Osteoblast (primary cell): ENCODE results near the gene ADIPOR2. TPM values are rescaled to one million over a fixed set of nuclear protein-coding genes. Genes with fewer than 3 reads are reported as not detected.
"Not testable (repeated sequence)": the region's sequence is repeated elsewhere in the genome, so short reads cannot be mapped to it uniquely, and the experiment has no call there.

Experiments
- DNase-seq: peaks from one replicate; pipeline ENCODE4 v3.0.0; 2011; ENCODE audit warnings: low spot score, mixed read lengths; ENCODE audit not compliant: insufficient read length; ENCODE audit errors: missing footprints
- H2AFZ ChIP-seq: 2 replicates; pipeline ENCODE4 v1.6.0; 2011; ENCODE audit warnings: mild to moderate bottlenecking, low read length
- H3K27ac ChIP-seq: 2 replicates; pipeline ENCODE4 v1.5.1; 2011; ENCODE audit warnings: mild to moderate bottlenecking, low read depth, low read length, moderate library complexity
- H3K27me3 ChIP-seq: 2 replicates; pipeline ENCODE4 v1.6.0; 2012; ENCODE audit warnings: mild to moderate bottlenecking, control low read depth, inconsistent platforms, low read length, moderate library complexity; ENCODE audit not compliant: insufficient read depth
- H3K36me3 ChIP-seq: 2 replicates; pipeline ENCODE4 v1.5.1; 2011; ENCODE audit warnings: mild to moderate bottlenecking, low read length, control low read depth, moderate library complexity; ENCODE audit not compliant: insufficient read depth
- H3K4me1 ChIP-seq: 2 replicates; pipeline ENCODE4 v1.5.1; 2011; ENCODE audit warnings: mild to moderate bottlenecking, low read length, control low read depth, moderate library complexity; ENCODE audit not compliant: insufficient read depth
- H3K4me2 ChIP-seq: 2 replicates; pipeline ENCODE4 v1.6.0; 2011; ENCODE audit warnings: mild to moderate bottlenecking, low read length; ENCODE audit not compliant: insufficient read depth
- H3K4me3 ChIP-seq: fragments of 200-600 bp; sonication (generic); 3 replicates; pipeline ENCODE4 v1.5.1; 2012; ENCODE audit warnings: mild to moderate bottlenecking, low read length, inconsistent platforms; ENCODE audit not compliant: insufficient read depth
- H3K79me2 ChIP-seq: 2 replicates; pipeline ENCODE4 v1.6.0; 2012; ENCODE audit warnings: mild to moderate bottlenecking, low read length, control low read depth, inconsistent platforms; ENCODE audit not compliant: insufficient read depth
- H3K9me3 ChIP-seq: 2 replicates; pipeline ENCODE4 v1.5.1; 2011; ENCODE audit warnings: low read depth, low read length, control low read depth
- H4K20me1 ChIP-seq: 2 replicates; pipeline ENCODE4 v1.6.0; 2012; ENCODE audit warnings: mild to moderate bottlenecking, low read length, control low read depth; ENCODE audit not compliant: insufficient read depth
- total RNA-seq: library from RNA; depleted of rRNA; stranded (reverse); fragments of >200 nt; gene quantifications from 2 replicates; pipeline ENCODE4 v1.2.3, GENCODE V29; 2012
- TF ChIP-seq, protein P1 (sequence below): IDR thresholded peaks from 2 replicates; pipeline ENCODE4 v1.5.1; 2011; ENCODE audit warnings: mild to moderate bottlenecking, low read depth, low read length, moderate library complexity; ENCODE audit errors: extremely low read depth

The ADIPOR2 gene
- total RNA-seq, 1 donor, result 32.2 TPM

DNA sequence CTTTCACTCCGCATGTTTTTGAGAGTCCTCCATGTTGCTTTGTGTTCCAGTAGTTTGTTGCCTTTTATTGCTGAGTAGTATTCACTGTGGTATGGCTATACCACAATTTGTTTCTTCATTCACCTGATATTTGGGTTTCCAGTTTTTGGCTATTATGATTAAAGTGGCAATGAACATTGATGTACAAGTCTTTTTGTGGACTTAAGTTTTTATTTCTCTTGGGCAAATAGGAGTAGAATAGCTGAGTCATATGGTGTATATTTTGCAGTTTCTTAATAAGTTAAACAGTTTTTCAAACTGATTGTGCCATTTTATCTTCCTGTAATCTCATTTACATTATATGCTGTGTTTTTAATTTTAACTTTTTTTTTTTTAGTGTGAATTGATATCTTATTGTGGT, 16.2 kb downstream of the ADIPOR2 start:
- H2AFZ ChIP-seq, result no peak overlapping the region
- TF ChIP-seq, protein P1, sequence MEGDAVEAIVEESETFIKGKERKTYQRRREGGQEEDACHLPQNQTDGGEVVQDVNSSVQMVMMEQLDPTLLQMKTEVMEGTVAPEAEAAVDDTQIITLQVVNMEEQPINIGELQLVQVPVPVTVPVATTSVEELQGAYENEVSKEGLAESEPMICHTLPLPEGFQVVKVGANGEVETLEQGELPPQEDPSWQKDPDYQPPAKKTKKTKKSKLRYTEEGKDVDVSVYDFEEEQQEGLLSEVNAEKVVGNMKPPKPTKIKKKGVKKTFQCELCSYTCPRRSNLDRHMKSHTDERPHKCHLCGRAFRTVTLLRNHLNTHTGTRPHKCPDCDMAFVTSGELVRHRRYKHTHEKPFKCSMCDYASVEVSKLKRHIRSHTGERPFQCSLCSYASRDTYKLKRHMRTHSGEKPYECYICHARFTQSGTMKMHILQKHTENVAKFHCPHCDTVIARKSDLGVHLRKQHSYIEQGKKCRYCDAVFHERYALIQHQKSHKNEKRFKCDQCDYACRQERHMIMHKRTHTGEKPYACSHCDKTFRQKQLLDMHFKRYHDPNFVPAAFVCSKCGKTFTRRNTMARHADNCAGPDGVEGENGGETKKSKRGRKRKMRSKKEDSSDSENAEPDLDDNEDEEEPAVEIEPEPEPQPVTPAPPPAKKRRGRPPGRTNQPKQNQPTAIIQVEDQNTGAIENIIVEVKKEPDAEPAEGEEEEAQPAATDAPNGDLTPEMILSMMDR, result no peak
- H3K9me3 ChIP-seq, result no peaks in the 10 kb centered on the region
- peaks cover 55% of the 10 kb centered on the region for H4K20me1 ChIP-seq
- H3K79me2 ChIP-seq, result peaks cover 85% of the 10 kb centered on the region
- peaks cover 9% of the 10 kb centered on the region for H3K4me1 ChIP-seq
- no peaks in the 10 kb centered on the region for H3K36me3 ChIP-seq
- DNase-seq, result no peak
- no peak overlapping the region for H3K4me2 ChIP-seq
- H3K27ac ChIP-seq, result no peak overlapping the region
- H3K27me3 ChIP-seq, result no peaks in the 10 kb centered on the region
- H3K4me3 ChIP-seq, result no peak overlapping the region

DNA sequence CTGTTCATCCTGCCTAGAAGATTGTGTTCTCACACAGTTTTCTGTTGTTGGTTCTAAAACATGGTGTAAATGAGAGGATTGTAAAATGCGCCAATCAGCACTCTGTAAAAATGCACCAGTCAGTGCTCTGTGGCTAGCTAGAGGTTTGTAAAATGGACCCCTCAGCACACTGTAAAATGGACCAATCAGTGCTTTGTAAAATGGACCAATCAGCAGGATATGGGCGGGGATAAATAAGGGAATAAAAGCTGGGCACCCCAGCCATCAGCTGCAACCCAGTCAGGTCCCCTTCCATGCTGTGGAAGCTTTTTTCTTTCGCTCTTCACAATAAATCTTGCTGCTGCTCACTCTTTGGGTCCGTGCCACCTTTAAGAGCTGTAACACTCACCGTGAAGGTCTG, 19.1 kb downstream of the ADIPOR2 start:
- not testable (repeated sequence) for H3K4me3 ChIP-seq, H3K36me3 ChIP-seq, H3K27me3 ChIP-seq, H3K27ac ChIP-seq, H2AFZ ChIP-seq, H3K4me1 ChIP-seq, DNase-seq, H3K4me2 ChIP-seq, H3K9me3 ChIP-seq
- peaks cover 90% of the 10 kb centered on the region for H3K79me2 ChIP-seq
- H4K20me1 ChIP-seq, result peaks cover 50% of the 10 kb centered on the region

GRCh38 chr12:1710870-1711269, 20.0 kb downstream of the ADIPOR2 start:
- not testable (repeated sequence) for H3K4me1 ChIP-seq, H3K27me3 ChIP-seq, DNase-seq, H2AFZ ChIP-seq, H3K36me3 ChIP-seq, H3K4me3 ChIP-seq, H3K27ac ChIP-seq, H3K9me3 ChIP-seq, H3K4me2 ChIP-seq
- peaks cover 86% of the 10 kb centered on the region for H3K79me2 ChIP-seq
- peaks cover 52% of the 10 kb centered on the region for H4K20me1 ChIP-seq

DNA sequence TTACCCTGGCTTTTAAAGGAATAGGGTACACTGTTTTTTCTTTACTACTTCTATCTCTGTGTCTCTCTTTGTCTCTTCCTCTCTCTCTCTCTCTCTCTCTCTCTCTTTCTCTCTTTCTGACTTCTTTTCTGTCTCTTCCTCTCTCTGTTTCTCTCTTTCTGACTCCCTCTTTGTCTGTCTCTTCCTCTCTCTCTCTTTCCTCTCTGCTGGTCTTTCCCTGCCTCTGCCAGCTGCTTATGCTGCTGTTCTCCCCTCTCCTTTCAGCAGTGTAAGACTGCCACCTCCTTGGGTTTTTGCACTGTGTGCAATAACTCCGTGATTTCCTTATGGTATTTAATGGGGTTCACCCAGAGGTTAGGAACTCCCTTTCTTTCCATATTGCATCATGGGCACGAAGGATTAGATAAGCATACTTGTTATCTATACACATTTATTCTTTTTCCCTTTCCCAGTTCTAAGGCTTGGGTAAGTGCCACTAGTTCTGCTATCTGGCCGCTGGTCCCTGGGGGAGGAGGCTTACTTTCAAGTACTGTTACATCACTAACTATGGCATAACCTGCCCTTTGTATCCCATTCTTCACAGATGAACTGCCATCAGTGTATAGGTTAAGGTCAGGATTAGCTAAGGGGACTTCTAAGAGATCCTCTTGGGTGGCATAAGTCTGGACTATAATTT, 20.8 kb downstream of the ADIPOR2 start:
- H3K9me3 ChIP-seq, DNase-seq, H3K36me3 ChIP-seq, H3K4me3 ChIP-seq, H3K4me1 ChIP-seq, H3K27ac ChIP-seq, H2AFZ ChIP-seq, H3K4me2 ChIP-seq, H3K27me3 ChIP-seq: not testable (repeated sequence)
- peaks cover 79% of the 10 kb centered on the region for H3K79me2 ChIP-seq
- peaks cover 47% of the 10 kb centered on the region for H4K20me1 ChIP-seq

- H3K27me3 ChIP-seq, H3K4me2 ChIP-seq, H2AFZ ChIP-seq, H3K36me3 ChIP-seq, H3K9me3 ChIP-seq, DNase-seq, H3K27ac ChIP-seq, H3K4me3 ChIP-seq: not testable (repeated sequence)
- peaks cover 49% of the 10 kb centered on the region for H4K20me1 ChIP-seq
- H3K79me2 ChIP-seq, result peaks cover 79% of the 10 kb centered on the region
- peaks cover 10% of the 10 kb centered on the region for H3K4me1 ChIP-seq
Measured at GRCh38 chr12:1712305-1712704, 21.4 kb downstream of the ADIPOR2 start.

- not testable (repeated sequence) for H3K36me3 ChIP-seq, H3K27me3 ChIP-seq, H3K4me2 ChIP-seq, DNase-seq, H3K27ac ChIP-seq, H3K4me3 ChIP-seq, H2AFZ ChIP-seq, H3K9me3 ChIP-seq
- H4K20me1 ChIP-seq, result peaks cover 48% of the 10 kb centered on the region
- peaks cover 76% of the 10 kb centered on the region for H3K79me2 ChIP-seq
- H3K4me1 ChIP-seq, result peaks cover 10% of the 10 kb centered on the region
Measured at GRCh38 chr12:1712852-1713251, 22.0 kb downstream of the ADIPOR2 start.

GRCh38 chr12:1713783-1714348, 23.0 kb downstream of the ADIPOR2 start:
- Histone ChIP-seq H3K4me1 (peaks cover 10% of the 10 kb centered on the region), H3K79me2 (peaks cover 77% of the 10 kb centered on the region), H4K20me1 (peaks cover 47% of the 10 kb centered on the region)
- H2AFZ ChIP-seq, H3K27me3 ChIP-seq, H3K4me2 ChIP-seq, DNase-seq, H3K27ac ChIP-seq, H3K4me3 ChIP-seq, H3K36me3 ChIP-seq, H3K9me3 ChIP-seq: not testable (repeated sequence)

GRCh38 chr12:1715459-1715858, 24.6 kb downstream of the ADIPOR2 start:
- peaks cover 50% of the 10 kb centered on the region for H4K20me1 ChIP-seq
- not testable (repeated sequence) for H3K27me3 ChIP-seq, DNase-seq, H3K4me3 ChIP-seq, H3K27ac ChIP-seq, H3K4me2 ChIP-seq, H3K9me3 ChIP-seq, H3K36me3 ChIP-seq, H2AFZ ChIP-seq
- H3K4me1 ChIP-seq, result peaks cover 10% of the 10 kb centered on the region
- peaks cover 77% of the 10 kb centered on the region for H3K79me2 ChIP-seq
